NCI-H510A (cell line): ENCODE measurements around the gene NELFB.
"Not testable (repeated sequence)": the region's sequence is repeated elsewhere in the genome, so short reads cannot be mapped to it uniquely, and the experiment has no call there.

ENCODE experiments used
- DNase-seq: peaks from one replicate; lab custom pipeline; 2025; lab: John Stamatoyannopoulos, UW

Gene NELFB

GRCh38 chr9:137247135-137247915 is 7.8 kb upstream of the NELFB start:
- DNase-seq = no peak

- no peak for DNase-seq
Measured at GRCh38 chr9:137247916-137248175, 7.3 kb upstream of the NELFB start.

GRCh38 chr9:137250329-137251193 is 4.6 kb upstream of the NELFB start:
- no peak for DNase-seq

GRCh38 chr9:137251194-137251461 is 4.0 kb upstream of the NELFB start, which contains the start of gene STPG3:
STPG3 (plus strand) TSS chr9:137251286; CDS start chr9:137251287, 1 bp downstream.
- DNase-seq = no peak

GRCh38 chr9:137251490-137252268 is 3.4 kb upstream of the NELFB start:
- no peak for DNase-seq

GRCh38 chr9:137252555-137253506 is 2.3 kb upstream of the NELFB start:
- peak; percentile 85 for DNase-seq

- DNase-seq = no peak
Measured at GRCh38 chr9:137253717-137254623, 1.2 kb upstream of the NELFB start.

- peak; percentile 65 for DNase-seq
Measured at GRCh38 chr9:137255448-137256114, 454 bp downstream of the NELFB start.

GRCh38 chr9:137256362-137256761 is 1.2 kb downstream of the NELFB start:
- no peak for DNase-seq

GRCh38 chr9:137256856-137257255 is 1.7 kb downstream of the NELFB start:
- DNase-seq = no peak

GRCh38 chr9:137262173-137262908 is 7.2 kb downstream of the NELFB start:
- DNase-seq = not testable (repeated sequence)

GRCh38 chr9:137262909-137263285 is 7.8 kb downstream of the NELFB start:
- DNase-seq = no peak

- DNase-seq = no peak
Measured at GRCh38 chr9:137263506-137263905, 8.4 kb downstream of the NELFB start.

GRCh38 chr9:137264067-137264466 is 8.9 kb downstream of the NELFB start:
- no peak for DNase-seq

- DNase-seq = no peak
Measured at GRCh38 chr9:137265496-137266161, 10.5 kb downstream of the NELFB start.

- DNase-seq = no peak
Measured at GRCh38 chr9:137266162-137266527, 11.0 kb downstream of the NELFB start.

GRCh38 chr9:137266585-137267453 is 11.7 kb downstream of the NELFB start:
- DNase-seq = no peak

- no peak for DNase-seq
Measured at GRCh38 chr9:137267933-137268355, 12.8 kb downstream of the NELFB start.
